Panc1 (cell line): ENCODE results near the gene SH3BGR.

Experiments used
- CTCF ChIP-seq: fragments of 450-650 bp; IDR thresholded peaks from 2 replicates; pipeline ENCODE4 v1.5.1; 2017; ENCODE audit warnings: mild to moderate bottlenecking
- POLR2AphosphoS5 ChIP-seq: IDR thresholded peaks from 2 replicates; pipeline ENCODE4 v1.6.1; 2012; ENCODE audit warnings: mild to moderate bottlenecking, low read depth, low read length, moderate library complexity
- REST ChIP-seq, 2 experiments: IDR thresholded peaks; 2 replicates each; pipeline ENCODE4 v1.6.1; 2011 to 2012; ENCODE audit warnings: low read depth in 2 of 2, control low read depth in 1 of 2, low read length in 1 of 2, mild to moderate bottlenecking in 1 of 2, moderate library complexity in 1 of 2; ENCODE audit not compliant: insufficient read depth in 1 of 2
- SIN3A ChIP-seq: IDR thresholded peaks from 2 replicates; pipeline ENCODE4 v1.6.1; 2012; ENCODE audit warnings: low read depth, mild to moderate bottlenecking, low read length, moderate library complexity, borderline replicate concordance; ENCODE audit not compliant: insufficient read depth
- TCF7L2 ChIP-seq: IDR thresholded peaks from 2 replicates; pipeline ENCODE4 v1.6.1; 2011; ENCODE audit warnings: mild to moderate bottlenecking, low read depth, low read length, inconsistent platforms

GRCh38 chr21:39468559-39468958, 16.8 kb downstream of the SH3BGR start:
- TF ChIP-seq CTCF (no peak), REST (IDR thresholded peaks at IDR 0.05; ENCODE audit: insufficient read depth in 1 of 2, low read depth in 2 of 2, low read length in 1 of 2) (no peak), POLR2AphosphoS5 (no peak), TCF7L2 (no peak), SIN3A (no peak)
